D341Med (cell line): ENCODE data around the gene VWDE.

ENCODE experiments used
- DNase-seq: peaks from one replicate; pipeline ENCODE4 v3.0.0; 2012; ENCODE audit warnings: low spot score

The VWDE gene

DNA sequence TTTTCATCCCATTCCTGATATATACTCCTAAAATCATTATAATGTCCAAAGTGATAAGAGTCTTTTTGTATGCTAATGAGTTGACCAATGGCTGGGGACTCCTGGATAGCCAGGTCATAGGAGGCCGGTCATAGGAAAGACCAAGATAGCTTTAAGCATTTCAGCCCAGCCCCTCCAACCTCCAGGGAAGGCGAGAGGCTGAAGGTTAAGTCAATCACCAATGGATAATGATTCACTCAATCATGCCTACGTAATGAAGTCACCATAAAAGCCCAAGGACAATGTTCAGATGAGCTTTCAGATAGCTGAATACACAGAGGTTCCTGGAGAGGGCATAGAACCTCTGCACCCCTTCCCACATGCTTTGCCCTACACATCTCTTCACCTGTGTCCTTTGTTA lies 75.7 kb downstream of the VWDE start:
- DNase-seq, result no peak

- no peak for DNase-seq
These were observed 78.0 kb downstream of the VWDE start for GRCh38 chr7:12325646-12326045.

DNA sequence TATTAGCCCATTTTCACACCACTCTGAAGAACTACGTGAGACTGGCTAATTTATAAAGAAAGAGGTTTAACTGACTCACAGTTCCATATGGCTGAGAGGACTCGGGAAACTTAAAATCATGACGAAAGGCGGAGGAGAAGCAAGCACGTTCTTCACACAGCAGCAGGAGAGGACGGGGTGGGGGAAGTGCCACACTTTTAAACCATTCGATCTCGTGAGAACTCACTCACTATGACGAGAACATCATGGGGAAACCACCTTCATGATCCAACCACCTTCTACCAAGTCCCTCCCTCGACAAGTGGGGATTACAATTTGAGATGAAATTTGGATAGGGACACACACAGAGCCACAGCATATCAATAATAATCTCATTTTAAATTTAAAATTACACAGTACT lies 80.2 kb downstream of the VWDE start:
- DNase-seq, result no peak

- DNase-seq, result no peak
These were observed 80.8 kb downstream of the VWDE start for GRCh38 chr7:12322903-12323300.

GRCh38 chr7:12322284-12322902 lies 81.3 kb downstream of the VWDE start:
- DNase-seq, result no peak

DNA sequence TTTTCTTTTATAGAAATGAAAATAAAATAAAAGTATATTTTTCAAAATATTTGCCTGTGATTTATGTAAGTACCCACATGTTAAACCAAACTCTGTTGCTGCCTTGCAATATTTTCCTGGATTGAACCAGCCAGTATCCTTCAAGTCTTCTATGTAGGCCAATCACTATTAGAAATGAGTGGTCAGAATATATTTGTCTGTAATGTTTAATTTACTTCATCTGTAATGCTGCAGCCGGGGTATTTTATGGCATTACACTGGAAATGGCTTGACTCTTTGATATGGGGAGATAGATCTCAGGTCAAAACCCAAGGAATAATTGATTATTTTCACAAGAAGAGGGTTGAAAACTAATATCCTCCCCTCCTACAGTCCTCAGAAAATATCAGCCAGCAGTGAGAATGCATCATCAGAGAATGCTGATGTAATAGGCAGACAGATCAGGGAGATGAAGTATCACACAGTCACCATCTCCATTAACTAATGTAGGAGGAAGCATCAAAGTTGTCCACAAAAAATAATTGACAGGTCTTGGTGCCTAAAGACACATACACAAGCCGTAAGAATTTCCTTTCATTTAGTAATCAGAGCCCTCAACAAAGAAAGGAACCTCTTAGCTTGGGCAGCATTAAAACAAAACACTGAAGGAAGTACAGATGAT lies 82.5 kb downstream of the VWDE start:
- DNase-seq, result no peak

DNA sequence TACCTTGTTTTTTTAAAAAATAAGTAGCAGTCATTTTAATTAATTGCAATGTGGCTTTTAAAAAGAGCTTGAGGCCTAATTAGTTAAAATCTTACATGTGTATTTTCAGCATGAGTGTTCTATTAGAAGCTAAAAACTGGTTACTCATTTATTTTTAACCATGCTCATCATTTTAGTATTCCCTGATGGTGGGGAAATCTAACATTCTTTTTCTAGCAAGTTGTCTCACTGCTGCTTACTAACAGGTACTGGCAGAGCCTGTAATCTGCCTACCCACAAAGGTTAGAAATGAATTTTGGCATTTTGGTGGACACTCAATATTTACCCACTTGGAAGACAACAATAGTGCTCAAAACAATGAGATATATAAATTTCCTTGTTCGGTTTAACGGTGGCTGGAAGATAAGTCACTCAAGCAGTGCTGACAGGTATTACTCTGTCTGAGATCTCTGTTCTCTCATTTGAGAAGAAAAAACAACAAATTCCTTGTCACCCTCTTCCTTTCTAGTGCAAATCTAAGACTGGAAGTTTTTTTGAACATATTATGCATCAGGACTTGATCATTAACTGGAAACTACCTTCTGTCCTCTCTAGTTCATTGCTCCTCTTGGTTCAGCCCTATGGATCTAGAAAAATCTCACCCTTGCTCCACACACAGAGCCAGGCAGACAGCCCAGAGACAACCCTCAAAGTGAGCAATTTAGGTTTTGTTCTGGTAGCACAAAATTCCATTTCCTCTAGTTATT lies 83.3 kb downstream of the VWDE start:
- no peak for DNase-seq

DNA sequence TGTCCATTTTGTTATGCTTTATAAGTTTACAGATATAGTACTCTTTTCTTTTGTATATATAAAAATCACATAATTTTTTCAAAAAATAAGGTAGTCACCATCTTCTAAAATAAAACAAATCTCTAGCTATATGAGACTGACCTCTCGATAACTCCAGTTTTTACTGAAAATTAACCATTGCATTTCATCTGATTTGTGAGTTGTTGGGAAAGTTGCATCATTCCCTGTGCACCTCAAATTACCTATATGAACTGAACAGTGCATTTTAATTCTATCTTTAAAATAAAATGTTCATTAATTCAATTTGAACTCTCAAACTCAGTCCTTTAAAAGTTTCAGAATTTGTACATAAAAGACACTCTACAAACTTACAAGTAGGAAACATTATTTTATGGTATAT lies 86.0 kb downstream of the VWDE start:
- no peak for DNase-seq

DNA sequence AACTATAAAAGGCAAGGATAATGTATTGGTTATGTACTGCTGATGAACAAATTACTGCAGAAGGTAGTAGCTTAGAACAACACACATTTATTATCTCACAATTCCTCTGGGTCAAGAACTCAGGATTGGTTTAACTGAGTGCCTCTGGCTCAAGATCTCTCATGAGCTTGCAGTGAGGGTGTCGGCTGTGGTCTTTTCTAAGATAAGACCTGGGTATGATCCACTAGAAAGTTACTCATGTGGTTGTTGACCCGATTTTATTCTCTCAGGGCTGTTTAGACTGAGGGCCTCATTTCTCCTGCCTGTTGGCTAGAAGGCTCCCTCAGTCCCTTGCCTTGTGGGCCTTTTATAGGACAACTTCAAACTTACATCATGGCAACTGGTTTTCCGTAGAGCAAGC lies 86.7 kb downstream of the VWDE start:
- no peak for DNase-seq

DNA sequence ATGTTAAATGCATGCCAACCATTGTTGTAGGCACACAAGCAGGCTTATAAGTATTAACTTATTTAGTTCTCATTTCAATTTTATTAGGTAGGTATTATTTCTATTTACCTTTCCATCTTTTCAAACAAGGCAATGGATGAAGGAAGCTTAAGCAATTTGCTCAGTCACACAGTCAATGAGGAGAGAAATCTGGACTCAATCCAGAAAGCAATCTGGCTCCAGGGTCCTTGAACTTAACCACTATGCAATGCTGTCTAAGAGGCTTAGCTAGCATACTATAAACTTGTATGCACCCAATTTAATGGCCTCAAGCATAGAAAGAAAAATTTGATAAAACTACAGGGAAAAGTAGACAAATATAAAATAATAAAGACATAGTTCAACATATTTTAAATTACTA lies 88.6 kb downstream of the VWDE start:
- peak; percentile 41 for DNase-seq

- no peak for DNase-seq
These were observed 89.5 kb downstream of the VWDE start for GRCh38 chr7:12314199-12314598.

- DNase-seq, result no peak
These were observed 98.2 kb downstream of the VWDE start for GRCh38 chr7:12305502-12305901.

DNA sequence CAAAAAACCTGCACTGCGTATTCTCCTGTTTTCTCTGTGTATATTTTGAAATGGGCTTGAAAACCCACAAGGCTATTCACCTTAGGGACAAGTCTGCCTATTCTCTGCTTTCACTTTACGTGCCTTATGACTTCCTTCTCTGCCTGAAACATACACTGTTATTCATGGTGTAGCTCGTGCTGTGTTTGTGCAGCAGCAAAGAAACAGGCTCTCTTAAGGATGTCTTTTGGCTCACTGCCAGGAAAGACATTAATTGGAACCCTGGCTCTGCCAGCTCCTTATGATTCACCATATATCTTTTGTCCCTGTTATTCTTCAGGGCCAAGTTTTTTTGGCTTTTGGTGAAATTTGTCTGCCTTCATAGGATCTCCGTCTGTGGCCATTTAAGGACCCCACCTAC lies 100.2 kb downstream of the VWDE start:
- DNase-seq, result no peak

DNA sequence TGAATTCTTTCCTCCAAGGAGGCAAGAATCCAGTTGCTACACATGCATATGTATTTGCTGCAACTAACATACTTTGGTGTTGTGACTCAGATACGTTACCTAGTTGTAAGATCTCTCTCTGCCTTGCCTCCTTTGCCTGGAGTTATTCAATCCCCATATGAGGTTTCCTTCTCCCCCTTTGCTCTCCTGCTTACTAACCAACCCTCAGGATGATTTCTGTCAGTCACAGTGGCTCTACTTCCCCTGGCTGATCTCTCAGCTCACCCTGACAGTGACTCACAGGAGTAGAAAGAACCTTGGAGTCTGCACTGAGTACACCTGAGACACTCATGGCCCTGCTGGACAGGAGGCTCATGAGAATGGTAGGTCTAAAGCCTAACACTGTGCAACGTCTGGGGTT lies 100.6 kb downstream of the VWDE start:
- no peak for DNase-seq

GRCh38 chr7:12300415-12300814 lies 103.2 kb downstream of the VWDE start:
- DNase-seq, result no peak

DNA sequence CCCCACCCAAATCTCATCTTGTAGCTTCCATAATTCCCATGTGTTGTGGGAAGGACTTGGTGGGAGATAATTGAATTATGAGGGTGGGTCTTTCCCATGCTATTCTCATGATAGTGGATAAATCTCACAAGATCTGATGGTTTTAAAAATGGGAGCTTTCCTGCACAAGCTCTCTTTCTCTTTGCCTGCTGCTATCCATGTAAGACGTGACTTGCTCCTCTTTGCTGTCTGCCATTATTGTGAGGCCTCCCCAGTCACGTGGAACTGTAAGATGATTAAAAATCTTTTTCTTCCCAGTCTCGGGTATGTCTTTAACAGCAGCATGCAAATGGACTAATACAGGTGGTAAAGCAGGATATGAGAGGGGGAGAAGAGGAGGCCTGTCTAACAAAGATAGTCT lies 104.3 kb downstream of the VWDE start:
- DNase-seq, result no peak

DNA sequence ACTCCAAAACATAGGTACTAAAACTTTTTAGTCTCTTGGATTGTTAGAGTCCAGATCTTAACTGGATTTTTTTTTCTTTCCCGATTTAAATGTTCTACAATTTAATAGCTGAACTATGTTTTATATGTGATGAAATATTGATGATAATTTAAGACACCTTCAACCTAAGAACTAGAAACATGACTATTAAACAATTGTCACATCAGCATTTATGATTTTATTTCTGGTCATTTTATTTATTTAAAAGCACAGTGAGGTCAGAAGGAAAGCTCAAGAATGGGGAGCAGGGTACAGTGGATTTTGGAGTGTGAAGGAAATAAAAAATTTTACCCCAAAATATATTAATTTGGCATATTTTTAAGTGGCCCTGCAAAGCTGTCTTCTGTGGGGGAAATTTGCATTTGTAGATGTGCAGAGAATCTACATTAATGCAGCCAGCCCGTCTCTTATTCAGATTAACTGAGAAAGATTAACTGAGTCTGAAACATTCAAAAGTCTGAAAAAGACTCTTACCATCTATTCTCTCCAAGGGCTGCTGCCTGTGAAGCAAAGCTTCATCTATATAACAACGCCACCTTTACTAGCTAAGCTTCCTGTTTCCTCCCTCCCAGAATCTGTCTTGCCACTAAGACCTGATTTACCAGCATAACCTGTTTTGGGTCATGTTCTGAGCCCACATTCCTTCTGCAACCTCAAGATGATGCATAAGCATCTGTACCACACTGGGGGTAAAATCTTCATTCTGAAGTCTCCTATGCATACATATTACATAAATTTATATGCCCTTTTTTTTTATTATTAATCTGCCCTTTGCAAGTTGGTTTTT lies 106.2 kb downstream of the VWDE start:
- no peak for DNase-seq

DNA sequence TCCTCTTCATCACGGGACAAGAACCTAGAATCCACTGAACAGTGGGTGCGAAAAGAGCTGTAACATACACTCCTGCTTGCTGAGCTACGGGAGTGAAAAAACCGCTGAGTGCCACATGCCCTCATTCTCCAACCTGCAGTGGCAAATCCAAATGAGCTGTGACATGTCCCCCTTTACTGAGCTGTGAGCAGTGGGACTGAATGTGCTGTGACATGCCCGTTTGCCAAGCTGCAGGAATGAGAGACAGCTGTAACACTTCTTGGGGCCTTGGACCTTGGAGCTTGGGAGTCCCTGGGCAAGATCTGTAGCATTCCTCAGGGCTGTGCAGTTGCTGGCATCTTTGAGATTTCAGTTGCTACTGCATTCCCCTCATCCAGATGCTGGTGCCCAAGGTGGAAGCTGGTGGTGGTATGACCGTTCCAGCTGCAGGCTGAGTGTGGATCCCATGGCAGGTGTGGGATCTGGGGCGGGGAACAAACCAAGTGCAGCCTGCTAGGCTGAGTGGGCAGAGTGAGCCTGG lies 107.6 kb downstream of the VWDE start:
- DNase-seq, result no peak

DNA sequence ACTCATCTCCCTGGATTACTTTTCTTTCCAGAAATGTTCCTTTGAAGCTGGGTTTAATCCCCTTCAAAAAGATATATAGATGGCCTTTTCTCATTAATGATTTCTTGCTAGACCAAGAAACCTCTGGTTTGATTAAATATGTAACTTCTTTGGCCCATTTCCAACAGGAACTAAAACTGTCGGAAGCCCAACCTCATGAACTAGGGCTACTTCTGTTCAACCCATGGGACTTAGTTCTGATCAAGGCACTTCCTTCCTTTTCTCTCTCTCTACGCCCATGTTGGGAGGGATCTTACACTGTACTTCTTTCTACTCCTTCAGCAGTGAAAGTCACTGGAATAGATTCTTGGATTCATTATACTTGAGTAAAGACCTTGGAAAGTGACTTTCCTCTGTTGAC lies 109.0 kb downstream of the VWDE start:
- DNase-seq, result no peak

- DNase-seq, result no peak
These were observed 111.8 kb downstream of the VWDE start for GRCh38 chr7:12291870-12292269.

DNA sequence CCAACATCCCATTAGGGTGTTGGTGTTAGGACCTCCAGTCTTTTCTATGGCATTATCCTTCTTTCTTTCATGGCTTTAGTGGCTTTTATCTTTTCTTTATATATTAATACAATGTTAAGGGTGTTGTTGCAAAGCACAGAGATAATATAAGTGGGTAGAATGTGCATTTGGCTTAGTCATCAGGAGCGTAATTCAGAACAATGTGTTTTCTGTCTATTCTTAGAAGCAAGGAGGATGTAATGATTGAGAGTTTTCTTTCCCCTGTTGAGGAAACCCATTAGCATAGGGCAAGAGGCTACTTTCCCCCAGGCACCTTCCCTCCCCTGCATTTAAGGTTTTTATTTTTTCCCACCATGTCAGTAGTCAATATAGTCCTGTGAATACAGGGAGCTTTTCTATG lies 112.9 kb downstream of the VWDE start:
- DNase-seq, result no peak

DNA sequence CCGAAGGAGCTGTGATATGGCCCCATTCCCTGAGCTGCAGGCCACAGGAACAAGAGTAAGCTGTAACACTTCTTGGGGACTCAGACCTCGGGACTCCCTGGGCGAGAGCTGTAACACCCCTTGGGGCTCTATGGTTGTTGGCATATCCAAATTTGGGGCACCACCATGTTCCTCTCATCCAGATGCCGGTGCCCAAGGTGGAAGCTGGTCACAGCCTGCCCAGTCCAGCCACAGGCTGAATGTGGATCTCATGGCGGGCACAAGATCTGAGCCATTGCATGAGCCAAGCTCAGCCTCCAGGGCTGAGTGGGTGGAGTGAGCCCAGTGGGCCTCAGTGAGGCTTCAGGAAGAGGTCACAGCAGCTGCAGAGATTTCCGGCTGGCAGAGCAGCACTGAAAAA lies 113.7 kb downstream of the VWDE start:
- no peak for DNase-seq
